Measurements from ENCODE around the gene OTOA.
"Not testable (repeated sequence)": the region's sequence is repeated elsewhere in the genome, so short reads cannot be mapped to it uniquely, and the experiment has no call there.

Gene OTOA

DNA sequence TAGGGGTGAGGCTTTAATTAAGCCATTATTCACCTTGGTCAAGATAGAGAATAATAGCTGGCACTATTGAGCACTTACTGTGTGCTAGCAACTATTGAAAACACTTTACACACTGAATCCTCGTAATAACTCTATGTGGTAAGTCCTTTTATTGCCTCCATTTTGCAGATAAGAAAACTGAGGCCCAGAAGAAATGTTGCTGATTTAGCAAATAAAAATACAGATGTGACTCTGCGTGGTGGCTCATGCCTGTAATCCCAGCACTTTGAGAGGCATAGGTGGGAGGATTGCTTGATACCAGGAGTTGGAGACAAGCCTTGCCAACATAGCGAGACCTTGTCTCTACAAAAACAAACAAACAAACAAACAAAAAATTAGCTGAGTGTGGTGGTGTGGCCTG, 19.4 kb downstream of the OTOA start:
- DNase-seq, result no peak

- peak; percentile 74 for DNase-seq
These were observed 20.4 kb downstream of the OTOA start for GRCh38 chr16:21684199-21684598.

DNA sequence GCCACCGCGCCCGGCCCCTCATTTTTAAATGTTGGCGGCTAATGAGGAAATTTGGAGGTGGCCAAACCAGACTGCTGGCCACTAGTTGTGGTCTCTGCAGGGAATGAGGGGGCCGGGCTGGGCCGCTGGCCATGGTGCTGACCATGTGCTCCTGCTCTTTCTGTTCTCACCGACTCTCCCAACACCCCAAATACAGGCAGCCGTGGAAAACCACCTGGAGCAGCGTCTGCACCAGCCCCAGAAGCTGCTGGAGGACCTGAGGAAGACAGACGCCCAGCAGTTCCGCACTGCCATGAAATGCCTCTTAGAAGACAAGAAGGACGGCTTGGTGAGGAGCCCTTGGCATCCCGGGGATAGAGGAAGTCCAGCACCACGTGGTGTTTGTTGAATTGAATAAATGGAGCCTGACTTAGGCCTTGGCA, 21.3 kb downstream of the OTOA start:
- DNase-seq, result no peak

GRCh38 chr16:21689107-21689506, 25.3 kb downstream of the OTOA start:
- no peak for DNase-seq

DNA sequence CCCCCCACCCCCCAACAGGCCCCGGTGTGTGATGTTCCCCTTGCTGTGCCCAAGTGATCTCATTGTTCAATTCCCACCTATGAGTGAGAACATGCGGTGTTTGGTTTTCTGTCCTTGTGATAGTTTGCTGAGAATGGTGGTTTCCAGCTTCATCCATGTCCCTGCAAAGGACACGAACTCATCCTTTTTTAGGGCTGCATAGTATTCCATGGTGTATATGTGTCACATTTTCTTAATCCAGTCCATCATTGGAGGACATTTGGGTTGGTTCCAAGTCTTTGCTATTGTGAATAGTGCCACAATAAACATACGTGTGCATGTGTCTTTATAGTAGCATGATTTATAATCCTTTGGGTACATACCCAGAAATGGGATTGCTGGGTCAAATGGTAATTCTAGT, 27.2 kb downstream of the OTOA start:
- DNase-seq, result not testable (repeated sequence)

- DNase-seq, result no peak
These were observed 30.8 kb downstream of the OTOA start for GRCh38 chr16:21694609-21695008.

GRCh38 chr16:21697032-21697431, 33.3 kb downstream of the OTOA start:
- DNase-seq, result no peak

DNA sequence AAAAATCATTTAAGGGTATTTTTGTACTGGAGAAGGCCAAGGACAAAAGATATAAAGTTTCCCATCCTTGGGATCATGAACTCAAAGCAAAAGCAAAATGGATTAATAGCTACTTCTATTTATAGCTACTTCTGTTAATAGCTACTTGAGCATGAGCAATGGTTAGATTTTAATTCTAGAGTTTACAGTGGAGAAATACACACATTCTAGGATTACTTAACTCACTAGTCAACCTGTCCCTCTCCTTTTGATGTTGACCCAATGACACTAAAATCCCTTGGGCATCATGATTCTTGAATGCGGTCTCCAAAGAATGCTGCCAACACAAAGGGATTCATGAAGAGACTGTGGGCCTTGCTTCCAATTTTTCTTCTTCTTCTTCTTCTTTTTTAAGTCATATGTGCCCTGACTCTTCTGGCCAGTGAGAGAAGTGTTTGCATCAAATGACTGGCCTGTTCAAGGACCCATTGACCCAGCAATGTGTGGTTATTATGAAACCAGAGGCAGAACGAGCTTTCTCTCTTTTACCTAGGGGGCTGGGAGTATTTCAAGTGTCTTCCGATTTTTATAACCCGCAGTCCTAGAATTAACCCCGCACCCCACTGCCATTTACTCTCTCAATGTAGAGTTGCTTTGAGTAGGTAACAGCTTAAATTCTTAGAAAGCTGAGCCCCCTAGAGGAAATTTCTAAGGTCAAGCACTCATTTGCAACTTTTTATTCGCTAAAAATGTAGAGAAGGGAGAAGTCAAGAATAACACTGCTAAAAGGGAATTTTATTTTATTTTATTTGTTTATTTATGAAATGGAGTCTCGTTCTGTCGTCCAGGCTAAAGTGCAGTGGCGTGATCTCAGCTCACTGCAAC, 34.6 kb downstream of the OTOA start:
- DNase-seq, result no peak

DNA sequence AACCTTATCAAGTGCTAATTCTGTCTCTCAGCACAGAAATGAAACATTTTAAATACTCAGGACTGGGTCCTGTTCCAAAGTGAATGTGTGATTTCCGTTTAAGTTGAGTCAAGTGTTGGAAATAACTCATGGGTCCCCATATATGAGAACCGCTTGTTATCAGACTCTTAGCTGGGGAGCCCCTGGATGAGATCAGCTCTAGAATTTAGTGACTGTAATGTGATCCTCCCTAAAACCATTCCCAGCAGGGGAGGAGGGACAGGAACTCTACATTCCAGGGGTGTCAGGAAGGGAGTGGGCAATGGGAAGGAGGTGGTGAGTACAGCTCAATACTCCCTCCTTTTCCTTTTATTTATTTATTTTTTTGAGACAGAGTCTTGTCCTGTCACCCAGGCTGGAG, 37.5 kb downstream of the OTOA start:
- no peak for DNase-seq

GRCh38 chr16:21702276-21702675, 38.5 kb downstream of the OTOA start:
- DNase-seq, result no peak

GRCh38 chr16:21703156-21703555, 39.4 kb downstream of the OTOA start:
- no peak for DNase-seq

GRCh38 chr16:21703589-21704174, 39.9 kb downstream of the OTOA start:
- no peak for DNase-seq

- DNase-seq, result no peak
These were observed 40.5 kb downstream of the OTOA start for GRCh38 chr16:21704266-21704665.

DNA sequence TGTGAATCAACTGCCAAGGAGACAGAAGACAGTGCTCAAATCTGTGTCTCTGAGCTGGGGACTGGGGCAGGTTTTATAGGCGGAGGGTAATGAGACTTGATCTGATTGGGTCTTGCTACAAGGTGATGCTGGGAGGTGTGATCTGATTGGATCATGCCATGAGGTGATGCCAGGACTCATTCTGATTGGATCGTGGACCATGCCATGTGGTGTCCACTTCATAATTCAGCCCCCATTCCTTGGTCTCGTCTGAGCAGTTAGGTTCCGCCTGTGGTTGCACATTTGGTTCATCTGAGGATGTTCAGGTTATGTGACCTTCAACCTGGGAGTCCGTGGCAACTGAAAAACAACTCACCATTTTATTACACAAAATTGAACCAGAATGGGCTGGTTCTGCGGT, 41.0 kb downstream of the OTOA start:
- DNase-seq, result no peak

GRCh38 chr16:21708533-21709115, 44.9 kb downstream of the OTOA start:
- DNase-seq, result peak; percentile 95

GRCh38 chr16:21710938-21711337, 47.2 kb downstream of the OTOA start:
- DNase-seq, result no peak

DNA sequence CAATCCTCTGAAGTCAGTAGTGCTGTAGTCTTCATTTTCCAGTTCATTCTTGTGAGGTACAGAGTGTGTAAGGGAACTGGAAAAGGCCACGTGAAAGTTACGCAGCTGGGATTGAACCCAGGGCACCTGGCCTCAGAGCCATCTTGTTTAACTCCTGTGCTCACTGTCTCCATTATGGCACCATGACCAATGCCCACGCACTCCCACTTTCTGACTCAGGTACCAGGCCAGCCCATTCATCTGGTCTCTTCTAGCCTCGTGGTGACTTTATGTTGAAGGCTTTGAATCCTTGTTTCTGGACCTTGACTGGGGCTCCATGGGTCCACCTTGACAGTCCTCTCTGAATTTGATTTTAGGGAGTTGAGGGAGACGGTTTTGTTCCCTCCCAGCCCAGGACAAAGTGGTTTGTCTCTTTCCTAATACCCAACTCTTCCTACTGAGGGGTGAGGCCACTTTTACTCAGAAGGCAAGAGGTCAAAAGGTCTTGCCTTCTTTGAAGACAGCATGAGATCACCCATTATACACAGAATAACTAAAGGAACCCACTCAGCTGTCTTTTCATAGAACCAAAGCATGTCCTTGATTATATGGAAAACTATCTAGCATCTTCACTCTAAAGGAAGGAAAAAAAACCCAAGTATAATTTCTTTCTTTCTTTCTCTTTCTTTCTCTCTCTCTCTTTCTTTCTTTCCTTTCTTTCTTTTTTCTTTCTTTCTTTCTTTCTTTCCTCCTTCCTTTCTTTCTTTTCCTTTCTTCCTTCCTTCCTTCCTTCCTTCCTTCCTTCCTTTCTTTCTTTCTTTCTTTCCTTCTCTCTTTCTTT, 50.0 kb downstream of the OTOA start:
- no peak for DNase-seq

DNA sequence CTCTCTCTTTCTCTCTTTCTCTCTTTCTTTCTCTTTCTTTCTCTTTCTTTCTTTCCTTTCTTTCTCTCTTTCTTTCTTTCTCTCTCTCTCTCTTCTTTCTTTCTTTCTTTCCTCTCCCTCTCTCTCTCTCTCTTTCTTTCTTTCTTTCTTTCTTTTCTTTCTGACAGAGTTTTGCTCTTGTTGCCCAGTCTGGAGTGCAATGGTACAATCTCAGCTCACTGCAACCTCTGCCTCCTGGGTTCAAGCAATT, 50.5 kb downstream of the OTOA start:
- DNase-seq, result not testable (repeated sequence)

- DNase-seq, result no peak
These were observed 53.8 kb downstream of the OTOA start for GRCh38 chr16:21717608-21718007.

DNA sequence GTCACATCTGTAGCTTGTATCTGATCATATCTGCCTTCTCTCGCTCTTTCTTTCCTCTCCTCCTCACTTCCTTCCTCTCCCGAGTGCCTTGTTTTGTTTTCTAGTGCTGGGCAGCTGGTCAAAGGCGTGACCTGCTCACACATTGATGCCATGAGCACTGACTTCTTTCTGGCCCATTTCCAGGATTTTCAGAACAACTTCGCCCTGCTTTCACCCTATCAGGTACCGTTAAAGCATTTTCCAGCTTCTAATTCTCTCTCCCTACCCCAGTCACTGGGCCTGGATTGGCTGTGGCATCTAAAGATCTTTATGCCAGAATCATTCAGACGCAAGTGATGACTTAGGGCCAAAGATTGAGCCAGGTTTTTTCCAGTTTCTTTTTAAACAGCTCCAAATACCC, 55.5 kb downstream of the OTOA start:
- DNase-seq, result no peak

- no peak for DNase-seq
These were observed 56.8 kb downstream of the OTOA start for GRCh38 chr16:21720533-21720932.

DNA sequence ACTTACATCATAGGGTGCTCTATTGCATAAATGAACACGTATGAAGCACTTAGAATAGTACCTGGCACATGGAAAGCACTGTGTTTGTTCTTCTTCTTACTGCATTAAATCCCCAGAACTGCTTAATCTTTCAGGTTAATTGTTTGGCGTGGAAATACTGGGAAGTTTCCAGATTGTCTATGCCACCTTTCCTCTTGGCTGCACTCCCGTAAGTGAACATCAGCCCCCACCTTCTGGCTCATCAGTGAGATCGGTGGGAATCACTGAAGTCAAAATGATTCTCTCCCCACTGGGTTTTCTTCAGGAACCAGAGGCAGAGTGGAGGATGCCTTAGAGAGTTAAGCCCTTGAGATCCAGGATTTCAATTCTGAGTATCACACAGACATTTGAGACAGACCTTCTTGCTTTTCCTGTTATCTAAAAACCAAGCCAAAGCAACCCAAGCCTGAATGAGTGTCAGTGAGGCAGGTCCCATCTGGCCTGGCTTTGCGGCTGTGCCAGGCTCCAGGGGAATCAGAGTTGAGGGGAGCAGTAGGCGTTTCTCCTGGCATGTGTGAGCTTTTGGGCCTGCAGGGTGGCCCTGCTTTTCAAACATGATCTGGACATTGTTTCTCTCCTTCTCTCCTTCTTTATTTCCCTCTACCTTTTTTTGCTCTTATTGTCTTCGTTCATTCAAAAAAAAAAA, 59.1 kb downstream of the OTOA start:
- no peak for DNase-seq

- no peak for DNase-seq
These were observed 59.8 kb downstream of the OTOA start for GRCh38 chr16:21723532-21723931.
